HG03442 (cell line): ENCODE results near the gene FDCSP.
A peak's percentile ranks its signal among the peaks of the same experiment; 100 is the strongest.
"Not testable (repeated sequence)": the region's sequence is repeated elsewhere in the genome, so short reads cannot be mapped to it uniquely, and the experiment has no call there.

ENCODE experiments used
- ATAC-seq: cut with Tn5 transposase; IDR thresholded peaks from one replicate; pipeline ENCODE4 v1.9.1; 2021; ENCODE audit warnings: mild to moderate bottlenecking, moderate library complexity; ENCODE audit not compliant: unreplicated experiment

Gene FDCSP

GRCh38 chr4:70225824-70226223 is at the start of gene FDCSP:
TSS of gene FDCSP (plus strand) at chr4:70226124. CDS start at chr4:70231195, 5,071 bp downstream.
- no peak for ATAC-seq

- no peak for ATAC-seq
Observed at GRCh38 chr4:70177090-70177489, 48.8 kb upstream of the FDCSP start.

GRCh38 chr4:70178075-70178660 is 47.8 kb upstream of the FDCSP start:
- no peak for ATAC-seq

- no peak for ATAC-seq
Observed at GRCh38 chr4:70179811-70180210, 46.1 kb upstream of the FDCSP start.

- ATAC-seq, result no peak
Observed at GRCh38 chr4:70181864-70182263, 44.1 kb upstream of the FDCSP start.

- ATAC-seq, result no peak
Observed at GRCh38 chr4:70182517-70183167, 43.3 kb upstream of the FDCSP start.

GRCh38 chr4:70183168-70183939 is 42.6 kb upstream of the FDCSP start:
- peak; percentile 91 for ATAC-seq

- ATAC-seq, result no peak
Observed at GRCh38 chr4:70183940-70184246, 42.0 kb upstream of the FDCSP start.

GRCh38 chr4:70187216-70187615 is 38.7 kb upstream of the FDCSP start:
- no peak for ATAC-seq

- ATAC-seq, result no peak
Observed at GRCh38 chr4:70190579-70190978, 35.3 kb upstream of the FDCSP start.

GRCh38 chr4:70191647-70192046 is 34.3 kb upstream of the FDCSP start:
- no peak for ATAC-seq

- ATAC-seq, result no peak
Observed at GRCh38 chr4:70192895-70193294, 33.0 kb upstream of the FDCSP start.

- no peak for ATAC-seq
Observed at GRCh38 chr4:70195425-70195824, 30.5 kb upstream of the FDCSP start, which contains the start of gene ODAM. TSS of gene ODAM (plus strand) at chr4:70195725. CDS start at chr4:70196544, 819 bp downstream.

GRCh38 chr4:70196857-70197256 is 29.1 kb upstream of the FDCSP start:
- ATAC-seq, result no peak

- no peak for ATAC-seq
Observed at GRCh38 chr4:70197842-70198241, 28.1 kb upstream of the FDCSP start.

- no peak for ATAC-seq
Observed at GRCh38 chr4:70203601-70204000, 22.3 kb upstream of the FDCSP start.

- not testable (repeated sequence) for ATAC-seq
Observed at GRCh38 chr4:70212752-70213151, 13.2 kb upstream of the FDCSP start.

GRCh38 chr4:70216109-70216508 is 9.8 kb upstream of the FDCSP start:
- not testable (repeated sequence) for ATAC-seq

GRCh38 chr4:70216550-70216949 is 9.4 kb upstream of the FDCSP start:
- ATAC-seq, result not testable (repeated sequence)

- not testable (repeated sequence) for ATAC-seq
Observed at GRCh38 chr4:70221389-70221788, 4.5 kb upstream of the FDCSP start.

- not testable (repeated sequence) for ATAC-seq
Observed at GRCh38 chr4:70221818-70222217, 4.1 kb upstream of the FDCSP start.

- no peak for ATAC-seq
Observed at GRCh38 chr4:70236125-70236524, 10.2 kb downstream of the FDCSP start.
